Retinal pigment epithelial cell (primary cell): Measurements from ENCODE around the gene EYA4.

Source experiments
- DNase-seq: peaks from one replicate; pipeline ENCODE4 v3.0.0-alpha.2; 2010; ENCODE audit warnings: low read depth
- H3K4me3 ChIP-seq: 2 replicates; pipeline ENCODE4 v1.5.1; 2011; ENCODE audit warnings: mild to moderate bottlenecking, low read length, control low read depth, moderate library complexity
- TF ChIP-seq, protein P1 (sequence below): conservative IDR thresholded peaks from 2 replicates; pipeline ENCODE4 v1.5.1; 2011; ENCODE audit warnings: low read depth, low read length, control low read depth, inconsistent platforms

Gene EYA4

DNA sequence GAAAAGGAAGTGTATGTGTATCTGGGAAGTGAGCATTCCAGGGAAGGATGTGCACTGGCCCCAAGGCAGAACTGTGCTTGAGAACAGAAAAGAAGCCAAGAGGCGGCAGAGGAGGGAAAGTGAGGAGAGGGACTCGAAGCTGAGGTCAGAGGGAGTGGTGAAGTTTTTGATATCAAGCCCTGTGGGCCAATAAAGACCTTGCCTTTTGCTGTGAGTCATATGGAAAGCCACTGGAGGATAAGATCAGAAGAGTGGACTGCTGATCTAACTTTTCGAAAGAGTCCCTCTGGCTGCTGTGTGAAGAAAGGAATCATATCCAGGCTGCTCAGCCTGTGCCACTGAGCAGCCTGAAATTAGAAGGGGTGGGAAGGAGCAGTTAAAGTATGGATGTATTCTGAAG lies 99.4 kb downstream of the EYA4 start:
- DNase-seq: no peak
- TF ChIP-seq, protein P1, sequence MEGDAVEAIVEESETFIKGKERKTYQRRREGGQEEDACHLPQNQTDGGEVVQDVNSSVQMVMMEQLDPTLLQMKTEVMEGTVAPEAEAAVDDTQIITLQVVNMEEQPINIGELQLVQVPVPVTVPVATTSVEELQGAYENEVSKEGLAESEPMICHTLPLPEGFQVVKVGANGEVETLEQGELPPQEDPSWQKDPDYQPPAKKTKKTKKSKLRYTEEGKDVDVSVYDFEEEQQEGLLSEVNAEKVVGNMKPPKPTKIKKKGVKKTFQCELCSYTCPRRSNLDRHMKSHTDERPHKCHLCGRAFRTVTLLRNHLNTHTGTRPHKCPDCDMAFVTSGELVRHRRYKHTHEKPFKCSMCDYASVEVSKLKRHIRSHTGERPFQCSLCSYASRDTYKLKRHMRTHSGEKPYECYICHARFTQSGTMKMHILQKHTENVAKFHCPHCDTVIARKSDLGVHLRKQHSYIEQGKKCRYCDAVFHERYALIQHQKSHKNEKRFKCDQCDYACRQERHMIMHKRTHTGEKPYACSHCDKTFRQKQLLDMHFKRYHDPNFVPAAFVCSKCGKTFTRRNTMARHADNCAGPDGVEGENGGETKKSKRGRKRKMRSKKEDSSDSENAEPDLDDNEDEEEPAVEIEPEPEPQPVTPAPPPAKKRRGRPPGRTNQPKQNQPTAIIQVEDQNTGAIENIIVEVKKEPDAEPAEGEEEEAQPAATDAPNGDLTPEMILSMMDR: no peak

DNA sequence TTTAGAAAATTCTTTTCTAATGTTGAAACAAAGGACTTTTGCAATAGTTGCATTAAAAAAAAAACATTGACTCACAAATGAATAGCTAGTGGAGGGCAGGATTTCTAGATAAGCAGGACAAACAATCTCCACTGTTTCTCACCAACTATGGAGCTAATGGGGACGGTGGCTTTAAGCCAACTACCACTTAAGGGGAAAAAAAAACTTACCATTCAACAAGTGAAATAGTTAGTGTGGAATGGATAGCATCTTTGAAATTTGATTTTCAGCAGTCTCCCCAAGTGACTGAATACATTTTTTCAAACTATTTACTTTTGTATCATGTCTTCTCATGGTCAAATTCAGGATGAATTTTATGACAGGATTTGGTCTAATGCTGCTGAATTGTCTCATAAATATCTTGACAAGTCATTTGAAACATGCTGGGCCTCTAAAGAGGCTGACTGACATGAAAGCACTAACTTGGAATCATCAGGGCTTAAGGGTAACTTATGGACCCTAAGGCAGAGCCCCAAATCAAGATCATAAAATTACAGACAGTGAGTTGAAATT lies 100.5 kb downstream of the EYA4 start:
- TF ChIP-seq, protein P1: no peak
- peak; percentile 78 for DNase-seq
- no peak overlapping the region for H3K4me3 ChIP-seq

More for the DNA sequence above, 99.4 kb downstream of the EYA4 start:
- no peak overlapping the region for H3K4me3 ChIP-seq

DNA sequence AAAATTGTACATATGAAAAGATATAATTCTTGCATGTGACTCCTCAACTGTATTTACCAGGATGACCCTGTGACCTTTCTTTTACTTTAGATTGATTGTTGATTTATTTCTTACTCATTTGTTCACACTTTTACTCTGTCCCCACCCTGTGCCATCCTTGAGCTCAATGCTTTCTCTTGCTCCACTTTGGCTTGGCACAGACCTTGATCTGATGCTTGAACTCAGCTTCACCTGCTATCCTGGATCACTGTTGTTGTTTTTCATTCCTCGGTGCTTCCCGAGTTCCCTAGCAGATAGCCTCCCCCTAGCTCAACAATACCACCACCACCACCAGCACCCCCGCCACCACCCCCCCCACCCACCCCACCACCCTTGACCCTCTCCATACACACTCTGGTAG lies 102.1 kb downstream of the EYA4 start:
- TF ChIP-seq, protein P1: no peak
- no peak overlapping the region for H3K4me3 ChIP-seq
- DNase-seq: no peak

DNA sequence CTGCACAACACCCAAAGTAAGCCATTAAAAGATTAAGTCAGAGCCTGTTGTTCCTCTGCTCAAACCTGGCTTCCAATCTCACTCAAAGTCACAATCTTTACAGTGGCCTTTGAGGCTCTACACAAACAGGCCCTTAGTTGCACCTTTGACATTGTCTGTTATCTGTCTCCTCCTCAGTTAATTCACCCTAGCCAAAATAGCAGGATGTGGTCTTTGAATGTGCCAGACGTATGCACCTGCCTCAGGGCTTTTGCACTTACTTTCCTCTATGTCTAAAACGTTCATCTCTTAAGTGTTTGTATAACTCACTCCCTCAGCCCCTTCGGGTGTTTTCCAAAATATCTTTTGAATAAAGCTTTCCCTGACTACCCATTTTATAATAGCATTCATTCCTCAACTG lies 107.7 kb downstream of the EYA4 start:
- no peak for DNase-seq
- TF ChIP-seq, protein P1: no peak
- H3K4me3 ChIP-seq: no peak overlapping the region

DNA sequence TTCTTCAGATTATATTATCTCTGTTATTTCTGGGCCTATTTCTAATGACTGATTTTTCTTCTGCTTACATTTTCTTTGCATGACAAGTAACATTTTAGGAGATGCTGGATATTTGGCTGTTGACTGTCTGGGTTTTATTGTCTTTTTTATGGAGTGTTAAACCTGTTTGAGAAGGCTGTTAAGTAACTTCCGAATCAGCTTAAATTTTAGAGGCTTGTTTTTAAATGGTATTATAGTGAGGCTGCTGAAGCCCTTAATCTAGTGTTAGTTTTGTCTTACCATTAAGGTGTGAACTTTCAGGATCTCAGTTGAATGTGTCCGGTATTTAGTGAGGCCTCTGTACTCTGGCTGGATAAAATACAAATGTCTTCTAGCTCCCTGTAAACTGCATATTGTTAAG lies 109.8 kb downstream of the EYA4 start:
- no peak for DNase-seq
- H3K4me3 ChIP-seq: no peak overlapping the region
- TF ChIP-seq, protein P1: no peak

DNA sequence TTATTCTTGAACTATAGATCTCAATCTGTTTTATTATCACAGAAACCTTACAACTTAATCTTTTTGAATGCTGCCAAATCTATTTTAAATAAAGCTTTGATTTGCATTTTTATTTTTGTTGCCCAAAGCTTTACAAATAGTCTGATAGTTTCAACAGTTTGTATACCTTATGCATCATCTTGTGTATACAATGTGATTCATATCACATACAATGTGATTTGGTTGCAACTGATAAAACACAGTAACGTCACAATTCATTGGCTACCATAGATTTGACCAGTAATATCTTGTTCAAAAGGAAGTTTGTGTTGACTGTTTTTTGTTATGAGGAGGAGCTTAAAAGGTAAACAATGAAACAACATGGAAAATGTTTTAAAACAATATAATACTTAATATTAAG lies 110.9 kb downstream of the EYA4 start:
- TF ChIP-seq, protein P1: no peak
- H3K4me3 ChIP-seq: no peak overlapping the region
- no peak for DNase-seq

DNA sequence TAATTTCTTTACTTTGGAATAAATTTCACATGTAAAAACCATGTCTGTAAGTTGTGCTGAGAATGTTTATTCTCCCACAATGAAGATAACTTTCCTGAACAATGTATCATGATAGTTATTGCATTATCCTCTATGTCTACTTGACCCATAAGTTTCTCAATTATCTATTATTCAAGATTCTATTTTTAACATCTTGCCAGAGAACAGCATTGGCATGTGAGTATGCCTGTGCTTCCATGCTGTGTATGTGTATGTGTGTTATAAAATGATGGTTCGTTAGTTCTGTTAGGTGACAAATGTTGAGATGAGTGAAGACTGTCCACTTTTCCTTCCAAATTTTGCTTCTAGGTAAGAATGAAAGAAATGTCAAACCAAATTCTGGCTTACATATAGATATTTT lies 111.9 kb downstream of the EYA4 start:
- H3K4me3 ChIP-seq: no peak overlapping the region
- DNase-seq: no peak
- TF ChIP-seq, protein P1: no peak
